ENCODE data around the gene BTBD9. TPM values are rescaled to one million over a fixed set of nuclear protein-coding genes. Genes with fewer than 3 reads are reported as not detected.

BTBD9 gene
- total RNA-seq, 1 donor from 2014 or later = 4.5 TPM

DNA sequence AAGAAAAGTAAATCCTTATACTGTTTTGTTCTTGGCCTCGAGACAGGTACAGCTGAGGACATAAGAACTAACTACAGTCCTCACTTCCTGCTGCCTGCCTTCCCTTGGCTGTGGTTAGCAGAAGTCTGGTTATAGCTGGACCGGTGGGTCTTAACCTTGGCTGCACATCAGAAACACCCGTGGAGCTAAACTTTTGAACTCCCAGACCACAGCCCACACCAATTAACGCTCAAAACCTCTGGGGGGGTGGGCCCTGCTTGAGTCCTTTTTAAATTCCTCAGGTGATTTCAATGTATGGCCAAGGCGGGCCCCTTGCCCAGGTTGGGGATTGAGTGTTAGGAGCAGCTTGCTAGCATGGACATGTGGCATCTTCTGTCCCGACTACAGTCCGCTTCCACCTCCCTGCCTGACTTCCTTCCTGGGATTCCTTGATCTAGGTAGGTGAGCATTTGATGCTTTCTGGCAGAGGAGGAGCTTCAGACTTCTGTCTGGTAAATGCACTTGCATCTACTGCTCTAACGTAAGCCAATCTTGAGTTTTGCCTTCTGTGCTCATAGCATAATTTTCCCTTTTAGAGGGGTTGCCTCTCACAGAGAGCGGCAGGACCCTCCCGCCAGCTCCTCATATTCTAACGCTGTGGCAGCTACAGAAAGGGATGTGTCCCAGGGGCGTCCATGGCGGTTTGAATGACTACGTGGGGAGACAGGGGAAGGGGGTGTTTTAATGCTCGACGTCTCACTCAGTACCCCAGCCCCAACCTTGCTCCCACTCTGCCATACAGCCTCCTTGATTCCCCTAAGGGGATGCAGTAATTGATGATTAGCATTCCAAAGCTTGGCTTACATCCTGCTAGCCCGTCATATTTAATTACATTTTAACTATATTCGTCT is 430.1 kb downstream of the BTBD9 start:
- Histone ChIP-seq H3K36me3 (ENCODE audit: control insufficient read depth, insufficient read depth, low read length) (no peaks in the 10 kb centered on the region), H3K27me3 (ENCODE audit: control insufficient read depth, insufficient read depth, low read length) (no peaks in the 10 kb centered on the region), H3K4me3 (ENCODE audit: low read depth, low read length) (no peak overlapping the region)
- no peak for DNase-seq (ENCODE audit: low read depth)
- TF ChIP-seq, protein P1, sequence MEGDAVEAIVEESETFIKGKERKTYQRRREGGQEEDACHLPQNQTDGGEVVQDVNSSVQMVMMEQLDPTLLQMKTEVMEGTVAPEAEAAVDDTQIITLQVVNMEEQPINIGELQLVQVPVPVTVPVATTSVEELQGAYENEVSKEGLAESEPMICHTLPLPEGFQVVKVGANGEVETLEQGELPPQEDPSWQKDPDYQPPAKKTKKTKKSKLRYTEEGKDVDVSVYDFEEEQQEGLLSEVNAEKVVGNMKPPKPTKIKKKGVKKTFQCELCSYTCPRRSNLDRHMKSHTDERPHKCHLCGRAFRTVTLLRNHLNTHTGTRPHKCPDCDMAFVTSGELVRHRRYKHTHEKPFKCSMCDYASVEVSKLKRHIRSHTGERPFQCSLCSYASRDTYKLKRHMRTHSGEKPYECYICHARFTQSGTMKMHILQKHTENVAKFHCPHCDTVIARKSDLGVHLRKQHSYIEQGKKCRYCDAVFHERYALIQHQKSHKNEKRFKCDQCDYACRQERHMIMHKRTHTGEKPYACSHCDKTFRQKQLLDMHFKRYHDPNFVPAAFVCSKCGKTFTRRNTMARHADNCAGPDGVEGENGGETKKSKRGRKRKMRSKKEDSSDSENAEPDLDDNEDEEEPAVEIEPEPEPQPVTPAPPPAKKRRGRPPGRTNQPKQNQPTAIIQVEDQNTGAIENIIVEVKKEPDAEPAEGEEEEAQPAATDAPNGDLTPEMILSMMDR (IDR thresholded peaks at IDR 0.05; ENCODE audit: insufficient read depth, low read length, severe bottlenecking) = no peak
- FAIRE-seq = no peak

DNA sequence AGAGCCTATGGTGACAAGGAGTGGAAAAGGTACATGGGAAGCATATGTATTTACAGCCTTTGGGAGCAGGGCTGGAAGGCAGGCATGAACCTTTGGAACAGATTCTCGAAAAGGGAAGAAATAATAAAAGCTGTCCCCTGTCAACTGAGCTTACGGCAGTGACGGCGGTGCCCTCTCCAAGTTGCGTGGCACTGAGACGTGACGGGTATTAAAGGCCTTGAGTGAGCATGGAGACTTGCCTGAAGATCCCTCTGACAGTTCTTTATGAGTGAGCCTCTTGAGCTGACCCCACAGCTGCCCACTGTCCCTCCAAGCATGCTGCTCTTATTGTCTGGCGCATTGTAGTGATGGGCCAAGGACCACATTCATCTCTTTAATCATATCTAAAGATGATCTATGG is 431.7 kb downstream of the BTBD9 start:
- Histone ChIP-seq H3K4me3 (ENCODE audit: low read depth, low read length) (no peak overlapping the region), H3K27me3 (ENCODE audit: control insufficient read depth, insufficient read depth, low read length) (no peaks in the 10 kb centered on the region), H3K36me3 (ENCODE audit: control insufficient read depth, insufficient read depth, low read length) (no peaks in the 10 kb centered on the region)
- TF ChIP-seq, protein P1 (IDR thresholded peaks at IDR 0.05; ENCODE audit: insufficient read depth, low read length, severe bottlenecking) = no peak
- FAIRE-seq (no peak), DNase-seq (ENCODE audit: low read depth) (no peak)

DNA sequence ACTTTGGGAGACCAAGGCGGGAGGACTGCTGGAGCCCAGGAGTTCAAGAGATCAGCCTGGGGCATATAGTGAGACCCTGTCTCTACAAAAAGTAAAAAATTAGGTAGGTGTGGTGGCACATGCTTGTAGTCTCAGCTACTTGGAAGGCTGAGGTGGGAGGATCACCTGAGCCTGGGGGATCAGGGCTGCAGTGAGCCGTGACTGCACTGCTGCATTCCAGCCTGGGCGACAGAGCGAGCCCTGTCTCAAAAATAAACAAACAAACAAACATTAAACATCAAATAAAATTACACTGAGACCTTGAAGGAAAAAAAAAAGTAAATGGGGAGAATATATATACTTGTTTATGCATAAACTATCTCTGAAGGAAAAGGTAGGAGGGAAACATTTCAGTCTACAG is 432.4 kb downstream of the BTBD9 start:
- DNase-seq (ENCODE audit: low read depth) (no peak), FAIRE-seq (no peak)
- TF ChIP-seq, protein P1 (IDR thresholded peaks at IDR 0.05; ENCODE audit: insufficient read depth, low read length, severe bottlenecking) = no peak
- H3K4me3 ChIP-seq (ENCODE audit: low read depth, low read length) = no peak overlapping the region
- no peaks in the 10 kb centered on the region for H3K27me3 ChIP-seq (ENCODE audit: control insufficient read depth, insufficient read depth, low read length)
- no peaks in the 10 kb centered on the region for H3K36me3 ChIP-seq (ENCODE audit: control insufficient read depth, insufficient read depth, low read length)

DNA sequence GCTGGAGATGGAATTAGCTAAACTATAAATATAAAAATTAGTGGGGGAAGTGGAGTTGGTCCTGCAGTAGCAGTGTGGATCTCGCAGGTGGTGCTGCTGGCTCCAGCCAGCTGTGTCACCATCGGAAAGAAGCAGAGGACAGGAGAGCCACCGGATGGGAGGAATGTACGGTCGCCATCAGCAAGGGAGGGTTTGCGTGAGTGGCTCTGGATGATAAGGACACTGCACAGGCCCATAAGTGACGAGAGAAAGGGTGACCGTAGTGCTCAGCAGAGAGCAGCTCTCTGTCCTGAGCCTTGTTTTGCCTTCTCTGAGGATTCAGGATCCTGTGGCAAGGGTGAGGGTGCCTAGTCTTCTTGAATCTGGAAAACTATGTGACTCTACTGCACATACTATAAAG is 441.5 kb downstream of the BTBD9 start:
- Histone ChIP-seq H3K4me3 (ENCODE audit: low read depth, low read length) (no peak overlapping the region), H3K36me3 (ENCODE audit: control insufficient read depth, insufficient read depth, low read length) (no peaks in the 10 kb centered on the region), H3K27me3 (ENCODE audit: control insufficient read depth, insufficient read depth, low read length) (no peaks in the 10 kb centered on the region)
- DNase-seq (ENCODE audit: low read depth) (no peak), FAIRE-seq (no peak)
- TF ChIP-seq, protein P1 (IDR thresholded peaks at IDR 0.05; ENCODE audit: insufficient read depth, low read length, severe bottlenecking) = no peak

GRCh38 chr6:38195113-38195635 is 444.6 kb downstream of the BTBD9 start:
- FAIRE-seq = no peak
- H3K27me3 ChIP-seq (ENCODE audit: control insufficient read depth, insufficient read depth, low read length) = no peaks in the 10 kb centered on the region
- TF ChIP-seq, protein P1 (IDR thresholded peaks at IDR 0.05; ENCODE audit: insufficient read depth, low read length, severe bottlenecking) = no peak
- no peak for DNase-seq (ENCODE audit: low read depth)
- H3K36me3 ChIP-seq (ENCODE audit: control insufficient read depth, insufficient read depth, low read length) = no peaks in the 10 kb centered on the region
- no peak overlapping the region for H3K4me3 ChIP-seq (ENCODE audit: low read depth, low read length)

Measured in bronchial epithelial cell (primary cell).